ENCODE data around the gene FAM227B.

DNA sequence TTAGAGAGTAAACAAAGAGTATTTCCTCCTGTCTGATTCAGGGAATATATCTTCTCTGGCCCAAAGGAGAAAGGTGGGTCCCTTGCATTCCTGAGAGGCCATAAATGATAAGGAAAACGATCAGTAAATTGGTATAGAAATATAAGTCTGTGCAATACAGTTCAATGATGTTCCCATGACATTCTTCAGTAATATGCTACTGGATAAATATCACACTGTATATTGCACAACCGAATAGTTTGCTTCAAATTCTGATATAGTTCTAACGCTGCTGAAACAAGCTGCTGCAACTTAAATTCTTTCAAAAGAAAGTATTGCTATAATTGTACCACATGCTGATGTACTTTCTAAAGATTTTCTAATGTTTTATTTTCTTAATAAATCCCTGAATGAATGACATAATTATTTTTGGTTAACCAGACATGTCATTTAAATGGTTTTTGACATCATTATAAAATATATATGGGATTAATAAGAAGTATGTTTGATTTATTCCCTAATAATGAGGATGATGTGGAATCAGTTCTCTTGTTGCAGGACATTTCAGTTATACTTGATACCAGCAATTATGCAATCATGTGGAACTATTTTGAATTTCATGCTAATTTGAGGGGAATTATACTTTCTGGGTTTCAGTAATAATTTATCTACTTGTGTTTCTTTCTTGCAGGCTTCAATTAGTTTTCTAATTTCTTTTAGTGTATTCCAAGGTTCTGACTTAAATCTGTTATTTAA, 152.7 kb downstream of the FAM227B start:
- no peak for TF ChIP-seq EP300 (IDR thresholded peaks at IDR 0.05)
- TF ChIP-seq, protein P1, sequence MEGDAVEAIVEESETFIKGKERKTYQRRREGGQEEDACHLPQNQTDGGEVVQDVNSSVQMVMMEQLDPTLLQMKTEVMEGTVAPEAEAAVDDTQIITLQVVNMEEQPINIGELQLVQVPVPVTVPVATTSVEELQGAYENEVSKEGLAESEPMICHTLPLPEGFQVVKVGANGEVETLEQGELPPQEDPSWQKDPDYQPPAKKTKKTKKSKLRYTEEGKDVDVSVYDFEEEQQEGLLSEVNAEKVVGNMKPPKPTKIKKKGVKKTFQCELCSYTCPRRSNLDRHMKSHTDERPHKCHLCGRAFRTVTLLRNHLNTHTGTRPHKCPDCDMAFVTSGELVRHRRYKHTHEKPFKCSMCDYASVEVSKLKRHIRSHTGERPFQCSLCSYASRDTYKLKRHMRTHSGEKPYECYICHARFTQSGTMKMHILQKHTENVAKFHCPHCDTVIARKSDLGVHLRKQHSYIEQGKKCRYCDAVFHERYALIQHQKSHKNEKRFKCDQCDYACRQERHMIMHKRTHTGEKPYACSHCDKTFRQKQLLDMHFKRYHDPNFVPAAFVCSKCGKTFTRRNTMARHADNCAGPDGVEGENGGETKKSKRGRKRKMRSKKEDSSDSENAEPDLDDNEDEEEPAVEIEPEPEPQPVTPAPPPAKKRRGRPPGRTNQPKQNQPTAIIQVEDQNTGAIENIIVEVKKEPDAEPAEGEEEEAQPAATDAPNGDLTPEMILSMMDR (IDR thresholded peaks at IDR 0.05): no peak
- TF ChIP-seq POLR2A (IDR thresholded peaks at IDR 0.05): no peak
- no peak for TF ChIP-seq POLR2AphosphoS5 (IDR thresholded peaks at IDR 0.05)
